ENCODE data around the gene TMEM150A.
"Not testable (repeated sequence)": the region's sequence is repeated elsewhere in the genome, so short reads cannot be mapped to it uniquely, and the experiment has no call there.

The TMEM150A gene

GRCh38 chr2:85577386-85578242, 24.9 kb downstream of the TMEM150A start, which contains the start of gene VAMP8:
Gene VAMP8, plus strand, starts transcription at chr2:85577586. Its CDS starts 61 bp downstream, at chr2:85577647.
- no peak for DNase-seq (ENCODE audit: low read depth in 2 of 2, low spot score in 1 of 2)

- no peak for DNase-seq (ENCODE audit: low read depth in 2 of 2, low spot score in 1 of 2)
Observed at GRCh38 chr2:85577063-85577385, 25.5 kb downstream of the TMEM150A start.

GRCh38 chr2:85575739-85576138, 26.8 kb downstream of the TMEM150A start:
- no peak for DNase-seq (ENCODE audit: low read depth in 2 of 2, low spot score in 1 of 2)

DNA sequence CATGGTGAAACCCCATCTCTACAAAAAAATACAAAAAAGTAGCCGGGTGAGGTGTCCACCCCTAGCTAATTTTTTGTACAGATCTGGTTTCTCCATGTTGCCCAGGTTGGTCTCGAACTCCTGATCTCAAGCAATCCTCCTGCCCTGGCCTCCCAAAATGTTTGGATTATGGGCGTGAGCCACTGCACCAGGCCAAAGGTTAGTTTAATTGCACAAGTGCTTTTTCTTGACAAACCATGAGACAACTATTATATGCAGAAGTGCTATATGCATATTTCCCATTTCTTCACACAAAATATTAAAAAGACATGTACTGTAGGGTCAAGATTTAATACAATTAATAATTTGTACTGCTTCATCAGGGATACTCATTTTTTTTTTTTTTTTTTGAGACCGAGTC, 36.2 kb downstream of the TMEM150A start:
- no peak for DNase-seq (ENCODE audit: low read depth in 2 of 2, low spot score in 1 of 2)

GRCh38 chr2:85564144-85564563, 38.3 kb downstream of the TMEM150A start:
- no peak for DNase-seq (ENCODE audit: low read depth in 2 of 2, low spot score in 1 of 2)

DNA sequence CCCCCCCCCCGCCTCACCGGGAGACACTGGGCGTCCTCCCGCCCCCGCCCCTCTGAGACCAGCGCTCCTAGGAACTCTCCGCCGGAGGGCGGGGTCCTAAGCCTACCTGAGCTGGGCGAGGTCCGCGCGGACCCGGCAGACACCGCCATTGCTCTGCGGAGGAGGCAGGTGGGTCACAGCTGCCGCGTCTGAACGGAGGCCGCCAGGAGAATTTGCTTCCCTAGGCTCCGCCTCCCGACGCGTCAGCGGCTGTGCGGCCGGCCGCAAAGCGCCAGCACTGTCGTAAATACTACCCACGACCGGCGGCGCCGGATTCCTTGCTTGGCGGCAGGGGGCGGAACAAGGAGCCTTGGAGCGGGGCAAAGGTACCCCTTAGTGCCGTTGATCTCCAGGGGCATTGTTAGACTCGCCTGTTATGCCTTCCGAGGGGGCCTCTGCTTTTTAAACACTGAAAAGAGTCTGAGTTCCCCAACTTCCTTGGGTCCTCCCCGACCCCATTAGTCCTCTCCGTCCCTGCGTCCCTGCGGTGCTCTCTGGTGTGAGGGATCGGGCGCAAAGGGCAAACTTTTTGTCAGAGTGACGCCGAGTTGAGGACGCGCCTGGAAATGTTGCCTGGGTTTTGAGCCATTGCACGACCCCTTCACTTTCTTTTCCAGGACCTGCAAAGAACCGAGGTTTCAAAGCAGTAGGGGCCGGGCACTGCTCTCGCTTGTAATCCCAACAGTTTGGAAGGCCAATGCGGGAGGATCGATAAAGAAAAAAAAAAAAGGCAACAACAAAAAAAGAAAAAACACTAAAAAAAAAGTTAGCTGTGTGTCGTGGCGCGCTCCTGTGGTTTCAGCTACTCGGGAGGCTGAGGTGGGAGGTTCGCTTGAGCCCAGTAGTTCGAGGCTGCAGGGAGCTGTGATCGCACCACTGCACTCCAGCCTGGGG, 41.0 kb downstream of the TMEM150A start, which contains the start of gene GGCX:
Gene GGCX (minus strand): TSS at position 214 of the 933 bp plus-strand sequence. CDS start 65 bp downstream, at position 149.
- peak; percentile 89 to 92 for DNase-seq (ENCODE audit: low read depth in 2 of 2, low spot score in 1 of 2)

DNA sequence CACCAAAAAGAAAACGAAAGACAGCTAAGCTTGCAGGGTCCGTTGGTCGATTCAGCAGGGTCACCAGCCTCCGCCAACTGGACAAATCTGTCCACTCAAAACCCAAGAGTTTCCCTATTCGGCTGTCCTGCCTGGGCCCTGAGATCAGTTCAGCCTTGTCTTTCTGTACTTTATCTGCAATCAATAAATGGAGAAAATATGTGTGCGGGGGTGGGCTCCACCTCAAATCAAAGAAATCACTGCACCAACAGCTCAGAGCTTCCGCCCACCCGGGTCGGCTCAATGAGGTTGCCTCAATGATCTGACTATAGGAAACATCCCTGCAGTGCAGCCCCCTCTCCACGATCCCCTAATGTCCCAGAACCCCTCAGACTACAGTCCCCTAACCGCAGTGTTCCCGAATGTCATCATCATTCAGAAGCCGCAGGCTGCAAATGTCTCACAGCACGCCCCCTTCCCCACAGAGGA, 41.7 kb downstream of the TMEM150A start:
- DNase-seq (ENCODE audit: low read depth in 2 of 2, low spot score in 1 of 2): no peak

- not testable (repeated sequence) for DNase-seq (ENCODE audit: low read depth in 2 of 2, low spot score in 1 of 2)
Observed at GRCh38 chr2:85560403-85560726, 42.1 kb downstream of the TMEM150A start.

DNA sequence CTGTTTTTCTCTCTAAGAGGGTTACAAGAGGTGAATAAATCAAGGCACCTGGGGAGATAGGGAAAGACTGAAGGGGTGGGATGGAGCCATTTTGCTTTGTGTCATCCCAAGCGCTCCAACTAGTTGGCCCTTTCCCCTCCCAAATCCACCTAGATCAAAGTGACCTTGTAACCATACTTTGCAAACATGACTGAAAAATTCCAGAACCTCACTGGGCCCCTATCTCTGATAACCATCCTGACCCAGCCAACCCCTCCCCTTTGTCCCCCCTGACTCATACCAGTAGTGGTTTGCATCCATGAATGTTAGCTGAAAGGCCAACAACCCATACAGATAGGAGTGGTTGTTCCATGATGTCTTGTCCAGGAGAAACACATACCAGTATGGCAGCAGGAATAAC, 44.3 kb downstream of the TMEM150A start:
- DNase-seq (ENCODE audit: low read depth in 2 of 2, low spot score in 1 of 2): no peak

DNA sequence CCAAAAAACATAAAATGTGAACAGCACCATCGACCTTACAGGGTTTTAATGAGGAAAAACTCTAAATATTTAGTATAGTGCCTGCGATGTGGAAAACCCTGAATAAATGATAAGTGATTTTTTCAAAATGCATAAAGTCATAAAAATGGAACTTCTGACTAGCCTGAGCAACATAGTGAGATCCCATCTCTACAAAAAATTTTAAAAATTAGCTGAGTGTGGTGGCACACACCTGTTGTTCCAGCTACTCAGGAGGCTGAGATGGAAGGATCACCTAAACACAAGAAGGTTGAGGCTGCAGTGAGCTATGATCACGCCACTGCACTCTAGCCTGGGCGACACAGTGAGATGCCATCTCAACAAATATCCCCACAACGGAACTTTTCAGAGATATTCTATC, 45.4 kb downstream of the TMEM150A start:
- DNase-seq (ENCODE audit: low read depth in 2 of 2, low spot score in 1 of 2): no peak

DNA sequence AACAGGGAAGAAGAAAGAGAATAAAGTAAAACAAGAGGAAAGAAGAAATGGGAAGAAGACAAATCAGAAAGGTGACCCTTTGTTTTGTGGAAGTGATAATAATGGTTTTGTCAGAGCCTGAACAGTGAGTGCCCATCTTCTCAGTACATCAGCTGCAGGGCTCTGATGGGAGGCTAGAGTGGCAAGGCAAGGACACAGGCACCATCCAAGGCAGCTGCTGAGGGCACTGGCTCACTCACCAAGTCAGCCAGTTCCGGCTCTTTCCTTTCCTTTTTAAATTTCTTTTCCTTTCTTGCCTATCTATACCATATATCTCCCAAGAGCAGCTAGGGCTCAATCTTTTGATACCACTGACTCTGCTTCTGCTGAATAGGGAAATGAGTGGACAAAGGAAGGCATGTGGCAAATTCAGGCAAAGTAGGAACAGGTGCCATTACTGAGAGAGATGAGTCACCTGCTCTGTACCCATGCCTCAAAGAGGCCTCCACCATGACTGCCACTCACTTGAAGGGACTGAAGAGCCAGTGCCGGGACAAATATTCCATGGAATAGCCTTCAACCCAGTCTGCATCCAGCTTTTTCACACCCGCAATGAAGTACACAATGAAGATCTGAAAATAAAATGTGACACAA, 47.4 kb downstream of the TMEM150A start:
- DNase-seq (ENCODE audit: low read depth in 2 of 2, low spot score in 1 of 2): no peak

DNA sequence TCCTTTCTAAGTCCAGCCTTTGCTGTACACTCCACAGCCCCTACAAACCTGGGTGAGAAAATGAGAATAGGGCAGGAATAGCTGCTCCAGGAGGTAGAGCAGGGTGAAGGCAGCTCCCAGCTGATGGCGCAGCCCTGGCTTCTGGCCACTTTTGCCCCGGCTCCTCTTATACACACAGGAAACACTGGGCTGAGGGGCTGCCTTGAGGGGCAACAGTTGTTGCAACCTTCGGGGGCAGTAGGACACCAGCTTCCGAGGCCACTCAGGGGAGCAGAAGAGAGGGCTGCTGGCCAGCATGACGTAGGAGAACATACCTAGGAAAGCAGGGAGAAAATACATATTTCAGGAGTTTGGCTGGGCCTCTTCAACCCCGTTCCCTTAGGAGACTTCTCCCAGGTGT, 49.3 kb downstream of the TMEM150A start:
- DNase-seq (ENCODE audit: low read depth in 2 of 2, low spot score in 1 of 2): no peak

- DNase-seq (ENCODE audit: low read depth in 2 of 2, low spot score in 1 of 2): peak; percentile 76 to 80
Observed at GRCh38 chr2:85551698-85552678, 50.5 kb downstream of the TMEM150A start.

DNA sequence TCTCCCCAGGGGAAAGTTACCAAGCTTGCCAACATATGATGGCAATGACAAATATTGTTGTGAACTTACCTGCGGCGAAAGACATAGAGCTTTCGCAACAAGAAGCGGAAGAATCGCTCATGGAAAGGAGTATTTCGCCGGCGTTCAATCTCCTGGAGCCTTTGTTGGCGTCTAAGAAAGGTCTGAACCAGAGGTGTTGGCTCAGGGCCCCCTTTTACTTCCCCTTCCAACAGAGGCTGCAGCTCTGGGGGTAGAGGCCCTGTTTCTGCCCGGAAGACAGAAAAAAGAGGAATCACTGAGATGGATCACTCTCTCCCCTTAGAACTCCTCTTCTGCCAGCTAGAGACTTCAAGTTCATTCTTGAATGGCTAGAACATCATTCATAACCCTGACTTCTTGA, 52.0 kb downstream of the TMEM150A start:
- no peak for DNase-seq (ENCODE audit: low read depth in 2 of 2, low spot score in 1 of 2)

DNA sequence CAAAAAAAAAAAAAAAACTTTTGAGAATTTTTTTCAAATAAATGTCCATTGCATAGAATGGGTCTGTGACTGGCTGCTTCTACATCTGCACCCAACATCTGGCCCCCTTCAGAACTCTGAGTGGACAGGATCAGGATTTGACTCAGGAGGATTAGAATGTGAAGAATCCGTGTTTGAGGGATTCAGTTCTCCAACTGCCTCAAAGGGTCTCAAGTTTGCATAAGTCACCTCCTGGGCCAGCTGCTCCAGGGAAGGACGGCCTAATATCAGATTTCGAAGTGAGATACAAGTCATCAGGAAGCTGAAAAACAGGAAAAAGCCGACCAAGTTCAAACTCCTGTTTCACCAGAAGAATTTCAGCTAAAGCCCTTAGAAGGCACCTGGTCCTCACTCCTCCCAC, 52.7 kb downstream of the TMEM150A start:
- DNase-seq (ENCODE audit: low read depth in 2 of 2, low spot score in 1 of 2): no peak

DNA sequence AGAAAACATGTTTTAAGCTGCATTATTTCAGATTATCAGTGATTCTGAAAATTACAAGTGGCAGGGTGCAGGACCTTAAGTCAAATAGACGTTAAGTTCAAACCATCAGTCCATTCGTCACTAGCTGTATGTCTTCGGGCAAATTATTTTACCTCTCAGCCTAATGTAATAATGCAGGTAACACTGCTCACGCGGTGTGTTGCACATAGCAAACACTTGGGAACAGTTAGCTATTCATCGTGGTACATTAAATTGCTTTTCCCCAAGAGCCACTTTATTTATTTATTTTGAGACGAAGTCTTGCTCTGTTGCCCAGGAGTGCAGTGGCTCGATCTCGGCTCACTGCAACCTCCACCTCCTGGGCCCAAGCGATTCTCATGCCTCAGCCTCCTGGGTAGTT, 53.4 kb downstream of the TMEM150A start:
- no peak for DNase-seq (ENCODE audit: low read depth in 2 of 2, low spot score in 1 of 2)

GRCh38 chr2:85548608-85548900, 53.9 kb downstream of the TMEM150A start:
- no peak for DNase-seq (ENCODE audit: low read depth in 2 of 2, low spot score in 1 of 2)
